Activated CD8-positive, alpha-beta memory T cell treated with anti-CD3 and anti-CD28 coated beads, Interleukin-2, amount 50 U/mL, for 24 hours (primary cell): ENCODE measurements around the gene TOE1.
"Not testable (repeated sequence)": the region's sequence is repeated elsewhere in the genome, so short reads cannot be mapped to it uniquely, and the experiment has no call there.

Experiments
- DNase-seq: peaks from one replicate; pipeline ENCODE4 v3.0.0-alpha.2; 2020; ENCODE audit errors: extremely low read depth

The TOE1 gene

GRCh38 chr1:45355683-45356082, 15.7 kb downstream of the TOE1 start:
- DNase-seq, result no peak

DNA sequence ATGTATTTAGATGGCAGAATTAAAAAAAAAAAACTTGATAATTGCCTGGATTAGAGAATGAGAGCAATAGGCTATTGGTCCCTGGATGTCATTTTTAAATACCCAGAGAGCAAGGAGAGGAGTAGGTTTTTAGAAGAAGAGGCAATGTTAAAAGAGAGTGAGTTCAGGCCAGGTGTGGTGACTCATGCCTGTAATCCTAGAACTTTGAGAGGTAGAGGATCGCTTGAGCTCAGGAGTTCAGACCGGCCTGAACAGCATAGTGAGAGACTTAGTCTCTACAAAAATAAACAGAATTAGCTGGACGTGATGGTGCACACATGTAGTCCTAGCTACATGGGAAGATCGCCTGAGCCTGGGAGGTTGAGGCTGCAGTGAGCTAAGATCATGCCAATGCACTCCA, 16.2 kb downstream of the TOE1 start:
- DNase-seq, result no peak

- no peak for DNase-seq
Observed at GRCh38 chr1:45359882-45360513, 20.0 kb downstream of the TOE1 start.

GRCh38 chr1:45360981-45361380, 21.0 kb downstream of the TOE1 start:
- not testable (repeated sequence) for DNase-seq

GRCh38 chr1:45364294-45364693, 24.3 kb downstream of the TOE1 start:
- DNase-seq, result no peak

GRCh38 chr1:45365051-45365450, 25.1 kb downstream of the TOE1 start:
- DNase-seq, result no peak

GRCh38 chr1:45370575-45370974, 30.6 kb downstream of the TOE1 start:
- DNase-seq, result no peak

- DNase-seq, result no peak
Observed at GRCh38 chr1:45373573-45373972, 33.6 kb downstream of the TOE1 start.

DNA sequence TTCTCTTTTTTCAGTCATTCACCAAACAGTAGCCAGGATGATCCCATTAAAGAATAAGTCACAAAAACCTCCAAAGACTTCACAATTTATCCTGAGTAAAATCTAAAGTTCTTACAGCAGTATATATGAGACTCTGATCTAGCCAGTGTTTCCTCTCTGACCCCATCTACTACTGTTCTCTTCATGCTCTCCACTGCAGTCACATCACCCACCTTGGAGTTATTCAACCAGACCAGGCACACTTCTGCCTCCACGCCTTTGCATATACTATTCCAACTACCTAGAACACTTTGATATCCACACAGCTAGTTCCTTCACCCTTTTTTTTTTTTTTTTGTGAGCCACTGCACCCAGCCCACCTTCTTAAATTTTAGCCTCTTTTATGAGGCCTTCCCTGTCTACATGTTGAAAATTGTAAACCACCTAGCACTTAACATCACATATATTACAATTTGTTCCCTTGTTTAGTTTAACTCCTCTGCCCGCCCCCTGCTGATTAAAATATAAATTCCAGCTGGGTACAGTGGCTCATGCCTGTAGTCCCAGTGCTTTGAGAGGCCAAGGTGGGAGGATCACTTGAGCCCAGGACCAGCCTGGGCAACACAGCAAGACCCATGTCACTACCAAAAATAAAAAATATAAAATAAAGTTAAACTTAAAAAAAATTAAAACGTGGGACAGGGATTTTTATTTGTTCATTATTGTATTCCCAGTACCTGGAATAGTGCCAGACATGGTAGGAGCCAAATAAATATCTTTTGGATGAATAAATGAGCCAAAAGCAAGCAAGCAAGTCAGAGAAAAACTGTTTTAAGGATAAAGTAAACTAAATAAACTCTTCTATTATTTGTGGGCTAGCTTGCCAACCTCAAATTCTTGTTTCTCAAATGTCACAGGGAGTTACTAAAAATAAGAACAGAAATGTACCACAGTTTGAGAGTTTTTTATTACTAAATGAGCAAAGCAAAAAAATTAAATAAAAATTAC, 35.4 kb downstream of the TOE1 start:
- no peak for DNase-seq

DNA sequence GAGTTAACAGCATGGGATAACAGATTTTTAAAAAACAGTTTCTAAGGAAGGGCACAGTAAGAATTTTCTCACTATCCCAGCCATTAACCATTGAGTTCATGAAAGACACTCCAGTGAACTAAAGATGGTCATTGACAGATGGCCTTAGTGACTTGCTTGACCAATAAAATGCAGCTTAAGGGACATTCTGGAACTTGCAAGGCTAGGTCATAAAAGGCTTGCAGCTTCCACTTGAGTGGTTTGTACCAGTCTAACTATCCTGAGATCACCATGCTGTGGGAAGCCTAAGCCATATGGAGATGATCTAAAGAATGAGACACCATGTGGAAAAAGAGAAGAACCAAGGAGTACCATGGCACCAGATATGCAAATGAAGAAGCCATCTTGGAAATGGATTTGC, 38.2 kb downstream of the TOE1 start:
- no peak for DNase-seq

DNA sequence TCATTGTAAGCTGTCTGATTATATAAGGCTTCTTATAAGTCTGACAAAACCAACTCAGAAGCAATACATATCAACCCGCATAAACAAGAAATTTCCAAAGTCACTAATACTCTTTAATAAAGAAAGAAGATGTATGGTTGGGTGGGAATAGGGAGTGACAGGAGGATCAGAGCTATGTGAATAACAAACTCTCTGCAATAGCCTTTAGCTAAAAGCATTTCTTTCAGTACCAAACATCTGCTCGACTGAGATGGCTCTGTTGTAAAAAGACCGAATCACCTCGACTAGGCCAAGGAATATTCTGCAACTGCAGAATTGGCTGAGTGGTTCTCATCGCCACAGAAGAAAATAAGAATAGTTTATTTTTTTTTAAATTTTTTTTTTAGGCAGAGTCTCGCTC, 39.6 kb downstream of the TOE1 start:
- DNase-seq, result no peak

DNA sequence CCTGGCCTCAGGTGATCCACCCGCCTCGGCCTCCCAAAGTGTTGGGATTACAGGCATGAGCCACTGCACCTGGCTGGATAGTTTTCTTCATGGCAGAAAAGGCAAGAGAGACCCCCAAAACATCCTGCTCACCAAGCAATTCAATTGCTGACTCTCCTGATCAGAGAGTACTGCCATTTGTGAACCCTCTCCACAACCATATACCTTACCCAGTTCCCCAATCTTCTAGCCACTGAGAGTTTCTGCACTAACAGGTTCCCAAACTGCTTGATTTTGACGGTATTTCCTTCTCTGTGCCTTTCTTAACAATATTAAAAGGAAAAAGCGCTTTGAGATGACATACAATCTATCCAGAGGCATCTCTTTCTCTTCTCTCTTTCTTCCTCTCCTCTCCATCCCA, 40.2 kb downstream of the TOE1 start:
- DNase-seq, result no peak

- DNase-seq, result no peak
Observed at GRCh38 chr1:45380730-45381129, 40.8 kb downstream of the TOE1 start.

DNA sequence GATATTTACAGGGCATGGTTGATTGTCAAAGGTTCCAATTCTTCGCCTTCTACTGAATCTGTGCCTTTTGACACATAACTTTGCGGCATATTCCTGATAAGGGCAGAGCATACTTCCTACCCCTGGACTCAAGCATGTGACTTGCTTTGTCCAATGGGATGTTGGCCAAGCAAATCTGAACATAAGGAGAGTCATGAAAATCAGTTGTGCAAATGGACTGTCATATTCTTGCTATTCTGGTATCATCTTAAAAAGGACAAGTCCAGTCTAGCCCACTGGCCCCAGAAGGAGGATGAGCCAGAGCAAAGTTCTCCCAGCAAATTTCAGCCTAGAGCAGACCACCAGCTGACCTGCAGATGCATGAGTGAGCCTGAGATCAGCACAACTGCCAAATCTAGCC, 41.3 kb downstream of the TOE1 start:
- no peak for DNase-seq

GRCh38 chr1:45383191-45383590, 43.2 kb downstream of the TOE1 start:
- no peak for DNase-seq

DNA sequence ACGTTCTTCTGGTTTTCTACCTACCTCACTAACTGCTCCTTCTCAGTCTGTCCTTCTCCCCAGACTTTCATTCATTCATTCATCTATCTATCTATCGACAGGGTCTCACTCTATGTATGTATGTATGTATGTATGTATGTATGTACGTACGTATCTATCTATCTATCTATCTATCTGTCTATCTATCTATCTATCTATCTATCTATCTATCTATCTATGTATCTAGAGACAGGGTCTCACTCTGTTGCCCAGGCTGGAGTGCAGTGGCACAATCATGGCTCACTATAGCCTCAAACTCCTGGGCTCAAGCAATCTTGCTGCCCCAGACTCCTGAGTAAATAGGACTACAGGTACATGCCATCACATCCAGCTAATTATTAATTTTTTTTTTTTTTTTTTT, 44.2 kb downstream of the TOE1 start:
- DNase-seq, result not testable (repeated sequence)

- no peak for DNase-seq
Observed at GRCh38 chr1:45385302-45385701, 45.3 kb downstream of the TOE1 start.

DNA sequence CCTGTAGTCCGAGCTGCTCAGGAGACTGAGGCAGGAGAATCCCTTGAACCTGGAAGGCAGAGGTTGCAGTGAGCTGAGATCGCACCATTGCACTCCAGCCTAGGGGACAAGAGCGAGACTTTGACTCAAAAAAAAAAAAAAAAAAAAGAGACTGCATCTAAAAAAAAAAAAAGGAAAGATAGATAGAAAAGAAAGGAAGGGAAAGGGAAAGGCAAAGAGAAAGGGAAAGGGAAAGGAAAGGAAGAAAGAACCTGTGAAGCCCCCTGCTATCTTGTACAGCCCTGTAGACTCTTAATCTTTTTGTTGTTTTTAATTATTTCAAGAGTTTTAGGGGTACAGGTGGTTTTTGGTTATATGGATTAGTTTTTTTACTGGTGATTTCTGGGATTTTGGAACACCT, 46.2 kb downstream of the TOE1 start:
- DNase-seq, result no peak
